ENCODE results near the gene AOC3. TPM values are rescaled to one million over a fixed set of nuclear protein-coding genes. Genes with fewer than 3 reads are reported as not detected.

Gene AOC3
- total and polyA plus RNA-seq, 2 of the 4 experiments (the other 2 are of a cell fraction), result 0.17 TPM; not detected in 1

- dilution Hi-C loops (cut with HindIII; ENCODE audit: low sequenced_read_pairs, unreplicated experiment), result no loop called here
These were observed 47.3 kb downstream of the AOC3 start for GRCh38 chr17:42898147-42898811.

More at GRCh38 chr17:42898147-42898811, 47.3 kb downstream of the AOC3 start:
- peaks cover 26% of the 10 kb centered on the region for H3K27me3 ChIP-seq (ENCODE audit: control insufficient read depth, insufficient read depth, low read length)
- no peak overlapping the region for H4K91ac ChIP-seq (ENCODE audit: insufficient read depth, low read depth, low read length)
- no peak overlapping the region for H3K23ac ChIP-seq (ENCODE audit: low read depth, low read length)
- no CpG with 5 or more reads among the region's 7 CpGs for WGBS, 2 experiments (ENCODE audit: extremely low coverage in 2 of 2, insufficient read length in 1 of 2)
- no peak overlapping the region for H3K18ac ChIP-seq (ENCODE audit: low read depth, low read length)
- no peak overlapping the region for H4K5ac ChIP-seq (ENCODE audit: low read depth, low read length)
- in situ Hi-C loops (cut with MboI; ENCODE audit: low sequenced_read_pairs), result loop anchor here (25.0 kb wide), 1 partner anchor 414 kb away; no protein-coding TSS in a partner anchor
- no peak overlapping the region for H2AFZ ChIP-seq (replicated peaks; ENCODE audit: low read length, poor library complexity)
- no peaks in the 10 kb centered on the region for H4K20me1 ChIP-seq (ENCODE audit: insufficient read depth, low read length)
- BruUV-seq (replicated peaks), result no TSS peak
- no peaks in the 10 kb centered on the region for H3K36me3 ChIP-seq (ENCODE audit: control insufficient read depth, insufficient read depth, low read length)
- H4K8ac ChIP-seq (ENCODE audit: low read depth in 2 of 2, low read length in 2 of 2), result no peak overlapping the region
- no peak for ATAC-seq (ENCODE audit: low read depth)
- no peak overlapping the region for H3K56ac ChIP-seq (ENCODE audit: extremely low read depth, insufficient read depth, low read length)
- H3K4ac ChIP-seq (ENCODE audit: low read depth, low read length), result no peak overlapping the region
- no peaks in the 10 kb centered on the region for H3K4me1 ChIP-seq (ENCODE audit: control insufficient read depth, insufficient read depth, low read length)
- H3K9me3 ChIP-seq (ENCODE audit: control insufficient read depth, insufficient read depth, low read length), result no peaks in the 10 kb centered on the region
- no peak overlapping the region for H2AK5ac ChIP-seq (ENCODE audit: low read depth, low read length)
- no peak overlapping the region for H3K14ac ChIP-seq (replicated peaks; ENCODE audit: low read depth, low read length)
- no peak overlapping the region for H3K4me3 ChIP-seq (ENCODE audit: insufficient read depth, low read depth, low read length)
- ChIA-PET POLR2A (ENCODE audit: unreplicated experiment) (no interaction called here), CTCF (no interaction called here)
- H3K4me2 ChIP-seq (ENCODE audit: low read depth, low read length), result no peak overlapping the region
- no peak overlapping the region for H3K27ac ChIP-seq (ENCODE audit: insufficient read depth, low read length)
- H2BK20ac ChIP-seq (ENCODE audit: low read depth, low read length), result no peak overlapping the region
- no peak overlapping the region for H2BK5ac ChIP-seq (ENCODE audit: low read depth, low read length, poor library complexity, severe bottlenecking)
- no peak for DNase-seq
- intact Hi-C loops (cut with micrococcal nuclease), result no loop called here
- H2BK15ac ChIP-seq (ENCODE audit: low read depth, low read length), result no peak overlapping the region
- H2BK120ac ChIP-seq (ENCODE audit: low read depth, low read length), result no peak overlapping the region
- H3K9me1 ChIP-seq (ENCODE audit: insufficient read depth, low read length), result peaks cover 4% of the 10 kb centered on the region; the same call in 1 of the 2 replicates
- no peak overlapping the region for H2AK9ac ChIP-seq (replicated peaks; ENCODE audit: low read depth, low read length, poor library complexity)
- no peak overlapping the region for H3K9ac ChIP-seq (ENCODE audit: low read depth, low read length)
- no peaks in the 10 kb centered on the region for H3K79me1 ChIP-seq (ENCODE audit: low read depth in 1 of 2, low read length in 2 of 2)
- TF ChIP-seq MXI1 (IDR thresholded peaks at IDR 0.05; ENCODE audit: borderline replicate concordance, low read depth, low read length) (no peak), CEBPB (IDR thresholded peaks at IDR 0.05; ENCODE audit: low read depth, low read length) (no peak), SMC3 (IDR thresholded peaks at IDR 0.05; ENCODE audit: low read depth, low read length) (no peak), CHD1 (IDR thresholded peaks at IDR 0.05; ENCODE audit: low read depth, low read length) (no peak), CTCF (conservative IDR thresholded peaks at IDR 0.05; ENCODE audit: low read depth, low read length) (no peak), POLR2A (IDR thresholded peaks at IDR 0.05; ENCODE audit: low read depth, low read length) (no peak), USF2 (IDR thresholded peaks at IDR 0.05; ENCODE audit: low read depth, low read length) (no peak), MAZ (IDR thresholded peaks at IDR 0.05; ENCODE audit: borderline replicate concordance, low read depth, low read length) (no peak), MAFK (IDR thresholded peaks at IDR 0.05; ENCODE audit: low read depth, low read length) (no peak), NFE2L2 (IDR thresholded peaks at IDR 0.05; ENCODE audit: low read depth, low read length) (no peak), RFX5 (IDR thresholded peaks at IDR 0.05; ENCODE audit: low read depth, low read length) (no peak)

Measured in IMR-90 (cell line).